Calu3 (cell line): ENCODE results near the gene ZNF200. TPM values are rescaled to one million over a fixed set of nuclear protein-coding genes. Genes with fewer than 3 reads are reported as not detected.

Experiments
- BruUV-seq: library from RNA; stranded (reverse); fragments of 400-500 nt; replicated peaks from 2 replicates; lab custom pipeline; 2021; lab: Mats Ljungman, UMichigan
- CTCF ChIA-PET: fragments of 300-600 bp; sonication (Branson Sonifier 250); formaldehyde crosslinking; loops from one replicate; lab custom pipeline; 2022; ENCODE audit warnings: antibody characterized with exemption; lab: Charles Lee
- DNase-seq: peaks from one replicate; pipeline ENCODE4 v3.0.0; 2022
- H3K27ac Mint-ChIP-seq: one replicate; pipeline ENCODE4 v1.8.0; 2022; ENCODE audit warnings: mixed read lengths; ENCODE audit not compliant: unreplicated experiment
- H3K27me3 Mint-ChIP-seq: one replicate; pipeline ENCODE4 v1.8.0; 2022; ENCODE audit warnings: mixed read lengths; ENCODE audit not compliant: unreplicated experiment
- H3K36me3 Mint-ChIP-seq: one replicate; pipeline ENCODE4 v1.8.0; 2022; ENCODE audit warnings: mild to moderate bottlenecking, moderate library complexity, mixed read lengths; ENCODE audit not compliant: insufficient read depth, unreplicated experiment
- H3K4me1 Mint-ChIP-seq: one replicate; pipeline ENCODE4 v1.8.0; 2022; ENCODE audit warnings: mild to moderate bottlenecking, low read depth, mixed read lengths; ENCODE audit not compliant: unreplicated experiment
- H3K4me3 Mint-ChIP-seq: one replicate; pipeline ENCODE4 v1.8.0; 2022; ENCODE audit warnings: mild to moderate bottlenecking, low read depth, moderate library complexity, mixed read lengths; ENCODE audit not compliant: unreplicated experiment
- H3K9me3 Mint-ChIP-seq: one replicate; pipeline ENCODE4 v1.8.0; 2022; ENCODE audit warnings: low read depth, mixed read lengths; ENCODE audit not compliant: unreplicated experiment
- intact Hi-C: fragments of 100-400 bp; cut with micrococcal nuclease; formaldehyde crosslinking; loops from one replicate; pipeline ENCODE4 v1.10.0; 2022; ENCODE audit not compliant: unreplicated experiment
- total RNA-seq: library from RNA; stranded (reverse); gene quantifications from 2 replicates; pipeline ENCODE4 v1.2.3, GENCODE V29; 2022
- TF ChIP-seq, protein P1 (sequence below): fragments of 200-600 bp; IDR thresholded peaks from one replicate; pipeline ENCODE4 v1.8.0; 2022; ENCODE audit warnings: antibody characterized with exemption; ENCODE audit not compliant: unreplicated experiment

ZNF200 gene
- total RNA-seq, 1 experiment from 2014 or later: 12.7 TPM

DNA sequence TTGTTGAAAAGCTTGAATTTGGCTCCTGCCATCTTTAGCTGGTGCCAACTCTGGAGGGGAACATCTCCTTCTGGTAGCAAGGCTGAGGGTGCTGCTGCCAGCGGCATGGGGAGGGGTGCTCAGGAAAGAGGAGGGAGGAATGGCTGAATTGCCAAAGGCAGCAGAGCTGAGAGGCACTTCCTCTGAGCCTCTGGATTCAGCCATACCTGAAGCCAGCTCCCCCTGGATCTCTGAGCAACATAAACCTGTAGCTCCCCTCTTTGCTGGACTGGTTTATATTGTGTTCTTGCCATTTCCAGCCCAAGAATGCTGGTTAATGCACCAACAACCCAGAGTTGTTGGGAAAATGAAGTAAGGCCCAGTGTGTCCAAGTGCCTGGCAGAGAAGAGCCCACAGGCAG lies 14.1 kb upstream of the ZNF200 start:
- H3K4me1 Mint-ChIP-seq: peaks cover 4% of the 10 kb centered on the region
- peaks cover 28% of the 10 kb centered on the region for H3K27me3 Mint-ChIP-seq
- CTCF ChIA-PET: no interaction called here
- no peak for DNase-seq
- H3K27ac Mint-ChIP-seq: no peak overlapping the region
- no peak overlapping the region for H3K4me3 Mint-ChIP-seq
- intact Hi-C loops: no loop called here
- TF ChIP-seq, protein P1, sequence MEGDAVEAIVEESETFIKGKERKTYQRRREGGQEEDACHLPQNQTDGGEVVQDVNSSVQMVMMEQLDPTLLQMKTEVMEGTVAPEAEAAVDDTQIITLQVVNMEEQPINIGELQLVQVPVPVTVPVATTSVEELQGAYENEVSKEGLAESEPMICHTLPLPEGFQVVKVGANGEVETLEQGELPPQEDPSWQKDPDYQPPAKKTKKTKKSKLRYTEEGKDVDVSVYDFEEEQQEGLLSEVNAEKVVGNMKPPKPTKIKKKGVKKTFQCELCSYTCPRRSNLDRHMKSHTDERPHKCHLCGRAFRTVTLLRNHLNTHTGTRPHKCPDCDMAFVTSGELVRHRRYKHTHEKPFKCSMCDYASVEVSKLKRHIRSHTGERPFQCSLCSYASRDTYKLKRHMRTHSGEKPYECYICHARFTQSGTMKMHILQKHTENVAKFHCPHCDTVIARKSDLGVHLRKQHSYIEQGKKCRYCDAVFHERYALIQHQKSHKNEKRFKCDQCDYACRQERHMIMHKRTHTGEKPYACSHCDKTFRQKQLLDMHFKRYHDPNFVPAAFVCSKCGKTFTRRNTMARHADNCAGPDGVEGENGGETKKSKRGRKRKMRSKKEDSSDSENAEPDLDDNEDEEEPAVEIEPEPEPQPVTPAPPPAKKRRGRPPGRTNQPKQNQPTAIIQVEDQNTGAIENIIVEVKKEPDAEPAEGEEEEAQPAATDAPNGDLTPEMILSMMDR: no peak
- no peaks in the 10 kb centered on the region for H3K36me3 Mint-ChIP-seq
- H3K9me3 Mint-ChIP-seq: no peaks in the 10 kb centered on the region
- BruUV-seq: no TSS peak

DNA sequence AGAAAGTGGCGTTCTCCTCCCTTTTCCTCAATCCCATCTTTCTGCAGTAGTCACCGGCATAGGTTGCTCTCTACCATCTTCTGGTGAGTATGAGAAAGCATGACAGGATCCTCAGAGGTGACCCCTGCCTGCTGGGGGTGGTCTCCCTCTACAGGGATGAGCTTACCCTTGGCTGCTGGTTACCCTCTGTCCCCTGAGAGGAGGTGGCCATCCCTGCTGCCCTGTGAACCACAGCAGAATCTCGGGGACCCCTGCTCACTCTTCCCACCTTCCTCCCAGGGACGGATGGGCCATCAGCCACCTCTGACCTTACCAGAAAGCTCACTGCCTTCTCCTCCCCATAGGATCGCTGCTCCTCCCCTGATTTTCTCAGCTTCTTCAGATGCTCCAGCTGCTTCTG lies 13.6 kb upstream of the ZNF200 start:
- no TSS peak for BruUV-seq
- Mint-ChIP-seq H3K27me3 (peaks cover 32% of the 10 kb centered on the region), H3K4me1 (peaks cover 8% of the 10 kb centered on the region), H3K27ac (no peak overlapping the region), H3K36me3 (no peaks in the 10 kb centered on the region), H3K4me3 (no peak overlapping the region), H3K9me3 (no peaks in the 10 kb centered on the region)
- intact Hi-C loops: no loop called here
- TF ChIP-seq, protein P1: no peak
- no peak for DNase-seq
- CTCF ChIA-PET: no interaction called here

DNA sequence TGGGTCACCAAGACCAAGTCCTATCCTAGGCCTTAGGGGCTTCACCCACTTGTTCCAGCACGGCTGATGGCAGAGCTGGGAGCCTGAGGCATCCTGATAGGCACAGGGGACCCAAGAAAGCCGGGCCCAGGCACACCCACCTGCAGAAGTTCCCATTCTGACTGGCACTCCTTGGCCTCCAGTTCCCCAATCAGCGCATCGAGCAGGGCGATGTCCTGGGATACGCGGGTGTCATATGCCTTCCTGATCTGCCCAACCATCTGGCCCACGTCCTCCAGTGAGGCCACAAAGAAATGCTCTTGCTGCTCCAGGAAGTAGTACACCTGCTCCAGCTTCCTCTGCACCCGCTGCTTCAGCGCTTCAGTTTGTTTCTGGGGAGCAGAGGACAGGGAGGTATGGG lies 11.9 kb upstream of the ZNF200 start:
- intact Hi-C loops: no loop called here
- H3K36me3 Mint-ChIP-seq: no peaks in the 10 kb centered on the region
- no peak for DNase-seq
- TF ChIP-seq, protein P1: no peak
- CTCF ChIA-PET: no interaction called here
- no TSS peak for BruUV-seq
- H3K4me3 Mint-ChIP-seq: no peak overlapping the region
- H3K27me3 Mint-ChIP-seq: peaks cover 33% of the 10 kb centered on the region
- no peaks in the 10 kb centered on the region for H3K9me3 Mint-ChIP-seq
- no peak overlapping the region for H3K27ac Mint-ChIP-seq
- peaks cover 8% of the 10 kb centered on the region for H3K4me1 Mint-ChIP-seq

DNA sequence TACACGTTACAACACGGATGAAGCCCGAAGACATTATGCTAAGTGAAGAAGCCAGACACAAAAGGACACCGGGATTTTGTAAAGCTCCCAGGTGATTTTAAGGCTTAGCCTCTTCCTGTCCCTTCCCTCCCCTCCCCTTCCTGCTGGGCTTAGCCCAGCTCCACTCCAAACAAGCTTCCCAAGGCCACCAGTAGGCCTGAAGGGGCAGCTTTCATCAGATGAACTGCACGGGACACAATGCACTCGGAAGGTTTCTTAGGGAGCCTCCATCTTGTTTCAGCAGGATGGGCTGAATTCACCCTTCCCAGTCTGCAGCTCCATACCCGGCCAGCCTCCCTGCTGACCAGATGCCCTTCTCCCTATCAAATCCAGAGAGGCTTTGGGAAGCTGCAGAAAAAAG lies 11.0 kb upstream of the ZNF200 start:
- peaks cover 8% of the 10 kb centered on the region for H3K4me1 Mint-ChIP-seq
- intact Hi-C loops: no loop called here

More for the DNA sequence above, 11.0 kb upstream of the ZNF200 start:
- CTCF ChIA-PET: no interaction called here
- no peaks in the 10 kb centered on the region for H3K9me3 Mint-ChIP-seq
- no peak overlapping the region for H3K4me3 Mint-ChIP-seq
- no TSS peak for BruUV-seq
- no peak overlapping the region for H3K27ac Mint-ChIP-seq
- peaks cover 33% of the 10 kb centered on the region for H3K27me3 Mint-ChIP-seq
- TF ChIP-seq, protein P1: no peak
- no peaks in the 10 kb centered on the region for H3K36me3 Mint-ChIP-seq
- DNase-seq: no peak
